Upper lobe of left lung (tissue), 6 donors: ENCODE data around the gene SLC9A9. TPM values are rescaled to one million over a fixed set of nuclear protein-coding genes. Genes with fewer than 3 reads are reported as not detected.

Experiments used
- ATAC-seq, 2 donors: fragments of 200-7000 bp; cut with Tn5 transposase; one replicate each; pipeline ENCODE4 v1.9.1; 2022; ENCODE audit warnings: mild to moderate bottlenecking in 2 of 2, moderate library complexity in 2 of 2; ENCODE audit not compliant: low FRiP score in 2 of 2
- DNase-seq, 2 donors: peaks; one replicate each; pipeline ENCODE4 v3.0.0-alpha.2; 2019 to 2020
- H3K27ac ChIP-seq, 4 donors: fragments of 200-600 bp; sonication (generic); one replicate each; pipeline ENCODE4 v1.5.1; 2016 to 2019
- H3K27me3 ChIP-seq, 4 donors: fragments of 200-600 bp; sonication (generic); one replicate each; pipeline ENCODE4 v1.5.1; 2017 to 2019
- H3K36me3 ChIP-seq, 4 donors: fragments of 200-600 bp; sonication (generic); one replicate each; pipeline ENCODE4 v1.5.1; 2016 to 2019
- H3K4me1 ChIP-seq, 4 donors: fragments of 200-600 bp; sonication (generic); one replicate each; pipeline ENCODE4 v1.5.1; 2018 to 2019
- H3K4me3 ChIP-seq, 4 donors: fragments of 200-600 bp; sonication (generic); one replicate each; pipeline ENCODE4 v1.5.1; 2017 to 2019; ENCODE audit warnings: mild to moderate bottlenecking in 2 of 4, moderate library complexity in 1 of 4
- H3K9me3 ChIP-seq, 4 donors: fragments of 200-600 bp; sonication (generic); one replicate each; pipeline ENCODE4 v1.5.1; 2018 to 2019
- EP300 ChIP-seq, 4 donors: sonication (generic); formaldehyde crosslinking; IDR thresholded peaks; one replicate each; pipeline ENCODE4 v1.5.1; 2017; ENCODE audit warnings: antibody characterized with exemption in 4 of 4, control low read depth in 2 of 4
- POLR2A ChIP-seq, 4 donors: fragments of 450-650 bp; IDR thresholded peaks; one replicate each; pipeline ENCODE4 v1.5.1; 2016 to 2017; ENCODE audit warnings: antibody characterized with exemption in 4 of 4, mild to moderate bottlenecking in 2 of 4
- POLR2AphosphoS5 ChIP-seq, 2 donors: sonication (generic); formaldehyde crosslinking; IDR thresholded peaks; one replicate each; pipeline ENCODE4 v1.5.1; 2017; ENCODE audit warnings: antibody characterized with exemption in 2 of 2
- WGBS, 2 donors: methylation state at CpG; one replicate each; pipeline ENCODE4 v1.1.5; 2017 to 2018; 5-methylcytosine and 5-hydroxymethylcytosine counted together
- total RNA-seq, 6 donors: library from RNA; depleted of rRNA in 4 of 6; stranded (reverse); fragments of >200 nt in 4 of 6; gene quantifications; one replicate each; pipeline versions ENCODE4 v1.1.0 to v1.2.1, GENCODE V29; 2016 to 2021
- TF ChIP-seq, protein P1 (sequence below), 6 experiments: fragments of 450-650 bp in 4 of 6; fragments of 200-600 bp in 2 of 6; sonication (generic) in 2 of 6; IDR thresholded peaks; one replicate each; pipeline ENCODE4 v1.5.1; 2016 to 2019; ENCODE audit warnings: antibody characterized with exemption in 6 of 6
- donor health status: DM: no; HTN: no; CAD: no; lungs with moderate emphysema.
- donor health status: DM: no; HTN: yes; CAD: no; lungs with severe emphysema.

SLC9A9 gene
- total RNA-seq, 6 donors from 2014 or later, result 4.2 to 20.4 (median 8.7) TPM

DNA sequence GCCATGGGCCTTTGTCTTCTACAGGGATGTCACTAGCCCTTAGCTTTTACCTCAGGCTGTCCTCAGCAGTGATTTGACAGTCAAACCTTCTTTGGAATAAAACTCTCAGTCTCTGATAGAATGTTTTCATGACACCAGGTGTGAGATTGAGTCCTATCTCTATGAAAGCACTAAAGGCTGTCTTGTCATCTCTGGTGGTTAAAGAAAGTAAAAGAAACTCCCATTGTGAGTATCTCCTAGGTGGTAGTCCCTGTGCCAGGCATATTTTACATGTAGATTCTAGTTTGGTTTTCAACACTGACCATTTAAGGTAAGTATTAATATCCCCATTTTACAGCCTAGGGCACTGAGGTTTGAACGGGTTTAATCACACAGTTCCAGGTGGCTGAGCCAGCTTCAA is 368.5 kb downstream of the SLC9A9 start:
- no peak overlapping the region for H3K4me3 ChIP-seq
- ATAC-seq, result no peak
- no peak overlapping the region for H3K27ac ChIP-seq
- no peaks in the 10 kb centered on the region for H3K36me3 ChIP-seq
- no peaks in the 10 kb centered on the region for H3K4me1 ChIP-seq
- 70 to 84% methylated on average over 1 of the region's 1 CpG for WGBS, 2 donors
- DNase-seq, result no peak
- no peak for TF ChIP-seq POLR2A (IDR thresholded peaks at IDR 0.05)
- TF ChIP-seq, protein P1, sequence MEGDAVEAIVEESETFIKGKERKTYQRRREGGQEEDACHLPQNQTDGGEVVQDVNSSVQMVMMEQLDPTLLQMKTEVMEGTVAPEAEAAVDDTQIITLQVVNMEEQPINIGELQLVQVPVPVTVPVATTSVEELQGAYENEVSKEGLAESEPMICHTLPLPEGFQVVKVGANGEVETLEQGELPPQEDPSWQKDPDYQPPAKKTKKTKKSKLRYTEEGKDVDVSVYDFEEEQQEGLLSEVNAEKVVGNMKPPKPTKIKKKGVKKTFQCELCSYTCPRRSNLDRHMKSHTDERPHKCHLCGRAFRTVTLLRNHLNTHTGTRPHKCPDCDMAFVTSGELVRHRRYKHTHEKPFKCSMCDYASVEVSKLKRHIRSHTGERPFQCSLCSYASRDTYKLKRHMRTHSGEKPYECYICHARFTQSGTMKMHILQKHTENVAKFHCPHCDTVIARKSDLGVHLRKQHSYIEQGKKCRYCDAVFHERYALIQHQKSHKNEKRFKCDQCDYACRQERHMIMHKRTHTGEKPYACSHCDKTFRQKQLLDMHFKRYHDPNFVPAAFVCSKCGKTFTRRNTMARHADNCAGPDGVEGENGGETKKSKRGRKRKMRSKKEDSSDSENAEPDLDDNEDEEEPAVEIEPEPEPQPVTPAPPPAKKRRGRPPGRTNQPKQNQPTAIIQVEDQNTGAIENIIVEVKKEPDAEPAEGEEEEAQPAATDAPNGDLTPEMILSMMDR (IDR thresholded peaks at IDR 0.05), result no peak
- no peak for TF ChIP-seq EP300 (IDR thresholded peaks at IDR 0.05)
- no peak for TF ChIP-seq POLR2AphosphoS5 (IDR thresholded peaks at IDR 0.05)
- H3K27me3 ChIP-seq, result no peaks in the 10 kb centered on the region
- no peaks in the 10 kb centered on the region for H3K9me3 ChIP-seq

- no peaks in the 10 kb centered on the region for H3K9me3 ChIP-seq
- 40 to 47% methylated on average over 3 of the region's 3 CpGs for WGBS, 2 donors
- no peak overlapping the region for H3K4me3 ChIP-seq
- DNase-seq, result peak in 1 of 2 donors; percentile 44
- no peaks in the 10 kb centered on the region for H3K27me3 ChIP-seq
- H3K4me1 ChIP-seq, result no peaks in the 10 kb centered on the region
- no peaks in the 10 kb centered on the region for H3K36me3 ChIP-seq
- no peak overlapping the region for H3K27ac ChIP-seq
- TF ChIP-seq POLR2AphosphoS5 (IDR thresholded peaks at IDR 0.05) (no peak), EP300 (IDR thresholded peaks at IDR 0.05) (no peak), POLR2A (IDR thresholded peaks at IDR 0.05) (no peak)
- TF ChIP-seq, protein P1 (IDR thresholded peaks at IDR 0.05), result no peak
- peak in 1 of 2 donors; percentile 11 for ATAC-seq
Observed at GRCh38 chr3:143478115-143478693, 370.1 kb downstream of the SLC9A9 start.

- ATAC-seq, result no peak
- TF ChIP-seq EP300 (IDR thresholded peaks at IDR 0.05), result no peak
- TF ChIP-seq, protein P1 (IDR thresholded peaks at IDR 0.05), result no peak
- TF ChIP-seq POLR2A (IDR thresholded peaks at IDR 0.05), result no peak
- no peak for TF ChIP-seq POLR2AphosphoS5 (IDR thresholded peaks at IDR 0.05)
- Histone ChIP-seq H3K27me3 (no peaks in the 10 kb centered on the region), H3K4me3 (no peak overlapping the region), H3K4me1 (no peaks in the 10 kb centered on the region), H3K9me3 (no peaks in the 10 kb centered on the region), H3K27ac (no peak overlapping the region), H3K36me3 (no peaks in the 10 kb centered on the region)
- WGBS, 2 donors, result 86 to 93% methylated on average over 7 of the region's 7 CpGs
- DNase-seq, result no peak
Observed at GRCh38 chr3:143476965-143477640, 371.2 kb downstream of the SLC9A9 start.

DNA sequence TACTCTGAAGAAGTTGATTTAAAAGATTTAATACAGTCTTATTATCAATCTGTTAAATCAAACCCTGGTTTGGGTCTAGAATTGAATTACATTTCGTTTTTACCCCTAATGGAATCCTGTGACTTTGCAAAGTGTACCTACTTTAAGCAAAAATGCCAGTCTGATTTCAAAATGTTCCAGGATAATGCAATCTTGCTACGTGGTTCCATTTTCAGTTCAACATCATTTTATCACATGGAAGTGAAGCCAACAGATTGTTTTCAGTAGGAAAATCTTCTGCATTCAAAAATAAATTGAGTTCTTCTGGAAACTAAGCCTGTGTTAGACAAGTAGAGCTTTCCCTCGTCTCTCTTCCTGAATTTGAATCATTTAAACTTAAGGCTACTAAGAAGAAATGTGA is 372.3 kb downstream of the SLC9A9 start:
- WGBS, 2 donors, result 72 to 74% methylated on average over 3 of the region's 3 CpGs
- H3K9me3 ChIP-seq, result no peaks in the 10 kb centered on the region
- DNase-seq, result no peak
- ATAC-seq, result no peak
- no peaks in the 10 kb centered on the region for H3K36me3 ChIP-seq
- no peaks in the 10 kb centered on the region for H3K4me1 ChIP-seq
- no peaks in the 10 kb centered on the region for H3K27me3 ChIP-seq
- H3K27ac ChIP-seq, result no peak overlapping the region
- TF ChIP-seq, protein P1 (IDR thresholded peaks at IDR 0.05), result no peak
- no peak overlapping the region for H3K4me3 ChIP-seq
